ENCODE measurements around the gene PISD.
"Not testable (repeated sequence)": the region's sequence is repeated elsewhere in the genome, so short reads cannot be mapped to it uniquely, and the experiment has no call there.

The PISD gene

DNA sequence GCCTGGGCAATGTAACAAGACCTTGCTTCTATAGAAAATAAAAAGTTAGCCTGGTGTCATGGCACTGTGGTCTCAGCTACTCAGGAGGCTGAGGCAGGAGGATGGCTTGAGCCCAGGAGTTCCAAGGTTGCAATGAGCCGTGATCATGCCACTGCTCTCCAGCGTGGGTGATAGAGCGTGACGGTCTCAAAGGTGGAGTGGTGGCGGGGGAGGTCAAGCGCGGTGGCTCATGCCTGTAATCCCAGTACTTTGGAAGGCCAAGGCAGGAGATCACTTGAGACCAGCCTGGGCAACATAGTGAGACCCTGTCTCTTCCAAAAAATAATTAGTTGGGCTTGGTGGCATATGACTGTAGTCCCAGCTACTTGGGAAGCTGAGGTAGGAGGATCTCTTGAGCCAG is 16.7 kb upstream of the PISD start:
- no peaks in the 10 kb centered on the region for H3K27me3 ChIP-seq (ENCODE audit: control insufficient read depth, insufficient read depth, low read length)

DNA sequence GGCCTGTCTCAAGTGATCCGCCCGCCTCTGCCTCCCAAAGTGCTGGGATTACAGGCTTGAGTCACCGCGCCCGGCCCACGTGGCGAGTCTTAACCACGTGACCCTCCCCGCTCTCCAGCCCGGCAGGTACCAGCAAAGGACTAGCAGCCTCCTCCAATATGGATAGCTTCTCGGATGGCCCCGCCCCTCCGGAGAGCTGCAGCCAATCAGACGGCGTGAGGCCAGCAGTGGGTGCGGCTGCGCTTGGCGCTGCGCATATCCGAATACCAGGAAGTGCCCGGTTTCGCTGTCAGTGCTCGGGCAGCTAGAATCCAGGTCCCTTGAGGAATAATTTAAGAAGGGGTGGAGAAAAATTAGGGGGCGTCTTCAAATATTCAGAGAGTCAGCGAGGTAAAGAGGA is 14.7 kb upstream of the PISD start:
- no peaks in the 10 kb centered on the region for H3K36me3 ChIP-seq (ENCODE audit: control insufficient read depth, insufficient read depth, low read length)
- H3K27me3 ChIP-seq (ENCODE audit: control insufficient read depth, insufficient read depth, low read length): no peaks in the 10 kb centered on the region
- peak overlapping the region; percentile 77 for H3K4me3 ChIP-seq (ENCODE audit: low read length)
- peaks cover 11% of the 10 kb centered on the region for H3K4me1 ChIP-seq (ENCODE audit: control insufficient read depth, insufficient read depth, low read length)
- H3K9ac ChIP-seq (ENCODE audit: low read length): peak overlapping the region; percentile 56
- peak overlapping the region; percentile 64 for H3K27ac ChIP-seq (ENCODE audit: low read depth, low read length)

More for the DNA sequence above, 16.7 kb upstream of the PISD start:
- Histone ChIP-seq H3K4me1 (ENCODE audit: control insufficient read depth, insufficient read depth, low read length) (peaks cover 21% of the 10 kb centered on the region), H3K9ac (ENCODE audit: low read length) (no peak overlapping the region), H3K27ac (ENCODE audit: low read depth, low read length) (no peak overlapping the region), H3K36me3 (ENCODE audit: control insufficient read depth, insufficient read depth, low read length) (no peaks in the 10 kb centered on the region), H3K4me3 (ENCODE audit: low read length) (no peak overlapping the region)

DNA sequence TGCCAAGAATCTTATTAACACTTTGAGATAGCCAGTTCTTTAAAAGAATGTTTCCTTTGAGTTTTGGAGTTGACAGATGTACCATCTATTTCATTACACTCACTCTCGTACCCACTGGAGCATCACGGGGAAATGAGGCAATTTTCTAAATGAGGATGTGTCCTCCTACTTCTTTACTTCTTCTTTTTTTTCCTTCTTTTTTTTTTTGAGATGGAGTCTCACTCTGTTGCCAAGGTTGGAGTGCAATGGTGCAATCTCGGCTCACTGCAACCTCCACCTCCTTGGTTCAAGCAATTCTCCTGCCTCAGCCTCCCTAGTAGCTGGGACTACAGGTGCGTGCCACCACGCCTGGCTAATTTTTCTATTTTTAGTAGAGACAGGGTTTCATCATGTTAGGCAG is 12.2 kb upstream of the PISD start:
- H3K27me3 ChIP-seq (ENCODE audit: control insufficient read depth, insufficient read depth, low read length): not testable (repeated sequence)

DNA sequence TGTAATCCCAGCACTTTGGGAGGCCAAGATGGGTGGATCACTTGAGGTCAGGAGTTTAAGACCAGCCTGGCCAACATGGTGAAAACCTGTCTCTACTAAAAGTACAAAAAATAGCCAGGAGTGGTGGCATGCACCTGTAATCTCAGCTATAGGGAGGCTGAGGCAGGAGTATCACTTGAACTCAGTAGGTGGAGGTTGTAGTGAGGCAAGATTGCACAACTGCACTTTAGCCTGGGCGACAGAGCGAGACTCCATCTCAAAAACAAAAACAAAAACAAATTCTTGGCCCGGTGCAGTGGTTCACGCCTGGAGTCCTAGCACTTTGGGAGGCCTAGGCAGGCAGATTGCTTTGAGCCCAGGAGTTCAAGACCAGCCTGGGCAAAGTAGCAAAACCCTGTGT is 6.8 kb upstream of the PISD start:
- not testable (repeated sequence) for H3K27me3 ChIP-seq (ENCODE audit: control insufficient read depth, insufficient read depth, low read length); H3K4me1 ChIP-seq (ENCODE audit: control insufficient read depth, insufficient read depth, low read length); H3K36me3 ChIP-seq (ENCODE audit: control insufficient read depth, insufficient read depth, low read length); H3K27ac ChIP-seq (ENCODE audit: low read depth, low read length); H3K4me3 ChIP-seq (ENCODE audit: low read length); H3K9ac ChIP-seq (ENCODE audit: low read length)

More for the DNA sequence above, 12.2 kb upstream of the PISD start:
- H3K27ac ChIP-seq (ENCODE audit: low read depth, low read length); H3K36me3 ChIP-seq (ENCODE audit: control insufficient read depth, insufficient read depth, low read length); H3K4me1 ChIP-seq (ENCODE audit: control insufficient read depth, insufficient read depth, low read length); H3K4me3 ChIP-seq (ENCODE audit: low read length); H3K9ac ChIP-seq (ENCODE audit: low read length): not testable (repeated sequence)

DNA sequence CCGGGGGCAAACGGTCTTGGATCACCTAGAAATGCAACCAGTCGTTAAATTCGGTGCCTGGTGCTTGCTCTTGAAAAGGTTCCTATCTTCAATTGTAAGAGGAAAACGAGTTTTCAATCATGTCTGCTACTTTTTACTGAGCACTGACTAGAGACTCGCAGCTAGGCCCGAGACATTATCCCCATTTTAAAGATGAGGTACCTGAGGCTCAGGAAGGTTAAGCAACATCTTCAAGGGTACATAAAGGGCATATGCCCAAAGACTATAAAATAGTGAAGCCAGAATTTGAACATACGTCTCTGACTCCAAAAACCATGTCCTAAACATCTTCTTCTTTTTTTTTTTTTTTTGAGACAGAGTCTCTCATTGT is 638 bp upstream of the PISD start:
- no peaks in the 10 kb centered on the region for H3K36me3 ChIP-seq (ENCODE audit: control insufficient read depth, insufficient read depth, low read length)
- peaks cover 5% of the 10 kb centered on the region for H3K4me1 ChIP-seq (ENCODE audit: control insufficient read depth, insufficient read depth, low read length)
- H3K27me3 ChIP-seq (ENCODE audit: control insufficient read depth, insufficient read depth, low read length): no peaks in the 10 kb centered on the region
- peak overlapping the region; percentile 42 for H3K9ac ChIP-seq (ENCODE audit: low read length)
- peak overlapping the region; percentile 39 for H3K27ac ChIP-seq (ENCODE audit: low read depth, low read length)
- peak overlapping the region; percentile 82 for H3K4me3 ChIP-seq (ENCODE audit: low read length)

DNA sequence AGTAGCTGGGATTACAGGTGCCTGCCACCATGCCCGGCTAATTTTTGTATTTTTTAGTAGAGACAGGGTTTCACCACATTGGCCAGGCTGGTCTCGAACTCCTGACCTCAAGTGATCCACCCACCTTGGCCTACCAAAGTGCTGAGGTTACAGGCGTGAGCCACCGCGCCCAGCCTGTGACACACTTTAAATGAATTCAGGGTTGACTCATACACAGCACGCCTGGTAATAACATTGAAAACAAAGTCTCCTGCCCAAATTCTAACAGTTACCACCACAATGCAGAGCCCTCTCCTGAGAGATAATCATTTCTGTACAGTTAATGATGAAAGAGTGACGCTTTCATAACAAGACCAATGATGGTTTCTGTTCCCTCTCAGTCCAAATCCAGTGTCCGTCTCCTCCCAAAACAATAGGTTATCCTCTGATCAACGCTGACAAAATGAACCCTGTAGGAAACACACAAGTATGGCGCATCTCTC is 1.1 kb downstream of the PISD start:
- H3K4me3 ChIP-seq (ENCODE audit: low read length): peak overlapping the region; percentile 82
- H3K4me1 ChIP-seq (ENCODE audit: control insufficient read depth, insufficient read depth, low read length); H3K36me3 ChIP-seq (ENCODE audit: control insufficient read depth, insufficient read depth, low read length); H3K27ac ChIP-seq (ENCODE audit: low read depth, low read length); H3K9ac ChIP-seq (ENCODE audit: low read length); H3K27me3 ChIP-seq (ENCODE audit: control insufficient read depth, insufficient read depth, low read length): not testable (repeated sequence)

DNA sequence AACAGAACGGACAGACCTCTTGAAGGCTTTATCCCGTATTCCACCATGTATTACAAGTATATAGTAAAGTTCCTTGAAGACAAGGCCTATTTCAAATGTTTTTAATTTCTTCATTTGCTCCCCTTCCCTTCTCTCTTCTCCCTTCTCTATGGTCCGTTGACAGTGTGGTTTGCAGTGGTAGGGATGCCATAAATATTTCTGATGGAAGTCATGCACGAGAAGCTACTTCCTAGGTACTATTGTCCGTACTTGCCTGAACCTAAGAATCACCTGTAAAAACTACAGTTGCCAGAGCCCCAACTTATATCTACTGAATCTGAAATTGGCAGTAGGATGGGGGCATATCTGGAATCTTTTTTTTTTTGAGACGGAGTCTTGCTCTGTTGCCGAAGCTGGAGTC is 2.8 kb downstream of the PISD start:
- H3K4me3 ChIP-seq (ENCODE audit: low read length): no peak overlapping the region
- H3K36me3 ChIP-seq (ENCODE audit: control insufficient read depth, insufficient read depth, low read length): no peaks in the 10 kb centered on the region

DNA sequence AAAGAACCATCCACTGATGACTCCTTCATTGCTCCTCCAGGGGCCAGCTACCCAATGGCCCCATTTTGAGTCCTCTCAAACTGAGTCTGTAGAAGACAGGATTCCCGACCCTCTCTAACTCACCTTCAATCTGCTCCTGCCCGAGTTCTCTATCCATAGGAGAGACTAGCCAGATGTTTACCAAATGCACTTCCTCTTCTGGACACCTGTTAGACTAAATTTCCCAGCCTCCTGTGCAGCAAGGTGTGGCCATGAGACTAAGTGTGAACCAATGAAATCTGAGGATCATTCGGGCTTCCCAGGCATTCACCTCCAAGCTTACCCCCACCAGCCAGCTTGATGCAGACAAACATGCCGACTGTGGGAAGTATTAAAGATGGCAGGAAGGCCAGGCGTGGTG is 7.6 kb downstream of the PISD start:
- Histone ChIP-seq H3K4me1 (ENCODE audit: control insufficient read depth, insufficient read depth, low read length) (peaks cover 2% of the 10 kb centered on the region), H3K9ac (ENCODE audit: low read length) (no peak overlapping the region), H3K27ac (ENCODE audit: low read depth, low read length) (no peak overlapping the region), H3K4me3 (ENCODE audit: low read length) (no peak overlapping the region), H3K27me3 (ENCODE audit: control insufficient read depth, insufficient read depth, low read length) (no peaks in the 10 kb centered on the region), H3K36me3 (ENCODE audit: control insufficient read depth, insufficient read depth, low read length) (no peaks in the 10 kb centered on the region)

More for the DNA sequence above, 2.8 kb downstream of the PISD start:
- H3K9ac ChIP-seq (ENCODE audit: low read length): no peak overlapping the region
- H3K4me1 ChIP-seq (ENCODE audit: control insufficient read depth, insufficient read depth, low read length): peaks cover 5% of the 10 kb centered on the region
- no peaks in the 10 kb centered on the region for H3K27me3 ChIP-seq (ENCODE audit: control insufficient read depth, insufficient read depth, low read length)
- H3K27ac ChIP-seq (ENCODE audit: low read depth, low read length): no peak overlapping the region

DNA sequence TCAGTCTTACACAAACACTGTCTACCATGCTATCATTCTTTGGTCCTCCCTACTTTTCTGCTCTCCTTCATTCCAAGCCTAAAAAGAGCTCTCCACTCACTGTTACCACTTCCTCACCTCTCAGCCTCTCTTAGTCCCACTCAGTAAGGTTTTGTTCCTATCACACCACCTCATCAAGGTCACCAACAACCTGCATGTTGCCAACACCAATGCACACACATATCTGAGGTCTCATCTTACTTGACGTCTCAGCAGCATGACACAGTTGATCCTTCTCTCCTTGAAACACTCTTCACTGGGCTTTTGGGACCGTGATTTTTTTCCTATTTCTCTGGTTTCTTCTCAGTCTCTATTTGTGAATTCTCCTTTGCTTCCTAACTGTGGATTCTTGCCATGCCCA is 8.1 kb downstream of the PISD start:
- Histone ChIP-seq H3K4me3 (ENCODE audit: low read length) (no peak overlapping the region), H3K27ac (ENCODE audit: low read depth, low read length) (no peak overlapping the region), H3K9ac (ENCODE audit: low read length) (no peak overlapping the region), H3K27me3 (ENCODE audit: control insufficient read depth, insufficient read depth, low read length) (no peaks in the 10 kb centered on the region), H3K4me1 (ENCODE audit: control insufficient read depth, insufficient read depth, low read length) (peaks cover 2% of the 10 kb centered on the region), H3K36me3 (ENCODE audit: control insufficient read depth, insufficient read depth, low read length) (peaks cover 2% of the 10 kb centered on the region)

DNA sequence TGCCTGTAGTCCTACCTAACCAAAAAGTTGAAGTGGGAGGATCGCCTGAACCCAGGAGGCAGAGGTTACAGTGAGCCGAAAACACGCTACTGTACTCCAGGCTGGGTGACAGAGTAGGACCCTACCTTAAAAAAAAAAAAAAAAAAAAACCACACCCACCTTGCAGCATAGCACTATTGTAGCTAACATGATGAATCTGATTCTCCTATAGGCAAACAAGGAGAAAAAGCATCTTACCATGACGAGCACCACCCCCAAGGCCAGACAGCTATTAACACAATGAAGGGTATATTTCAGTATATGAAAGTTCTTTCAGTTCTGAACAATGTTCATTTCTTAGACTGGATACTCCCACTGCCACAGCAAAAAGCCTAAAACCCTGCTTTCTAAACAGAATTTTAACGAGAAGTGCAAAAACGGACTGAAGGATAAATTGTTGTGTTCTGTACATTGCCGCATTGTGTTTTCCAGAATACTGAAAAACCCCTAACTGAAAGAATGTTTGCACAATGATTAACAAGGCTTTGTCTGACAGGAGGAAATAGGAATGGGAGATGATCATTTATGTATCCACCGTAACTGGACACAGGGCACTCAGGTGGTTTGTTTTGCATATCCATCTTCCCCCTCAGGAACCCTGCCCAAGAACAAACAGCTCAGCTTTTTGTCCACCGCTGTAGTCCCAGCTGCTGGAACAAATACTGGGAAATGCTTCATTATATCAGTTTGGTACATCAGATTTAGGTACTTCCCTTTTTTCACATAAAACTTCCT is 8.9 kb downstream of the PISD start:
- no peak overlapping the region for H3K9ac ChIP-seq (ENCODE audit: low read length)
- no peak overlapping the region for H3K4me3 ChIP-seq (ENCODE audit: low read length)
- H3K4me1 ChIP-seq (ENCODE audit: control insufficient read depth, insufficient read depth, low read length): peaks cover 2% of the 10 kb centered on the region
- H3K27me3 ChIP-seq (ENCODE audit: control insufficient read depth, insufficient read depth, low read length): no peaks in the 10 kb centered on the region
- H3K27ac ChIP-seq (ENCODE audit: low read depth, low read length): no peak overlapping the region
- H3K36me3 ChIP-seq (ENCODE audit: control insufficient read depth, insufficient read depth, low read length): peaks cover 4% of the 10 kb centered on the region

DNA sequence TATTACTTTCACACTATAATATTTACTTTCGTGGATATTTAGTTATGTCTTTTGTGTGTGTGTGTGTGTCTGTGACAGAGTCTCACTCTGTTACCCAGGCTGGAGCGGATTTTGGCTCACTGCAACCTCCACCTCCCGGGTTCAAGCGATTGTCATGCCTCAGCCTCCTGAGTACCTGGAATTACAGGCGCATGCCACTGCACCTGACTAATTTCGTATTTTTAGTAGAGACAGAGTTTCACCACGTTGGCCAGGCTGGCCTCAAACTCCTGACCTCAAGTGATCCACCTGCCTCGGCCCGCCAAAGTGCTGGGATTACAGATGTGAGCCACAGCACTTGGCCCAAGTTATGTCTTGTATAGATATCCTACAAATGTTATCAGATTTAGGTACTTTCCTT is 9.9 kb downstream of the PISD start:
- H3K27ac ChIP-seq (ENCODE audit: low read depth, low read length): no peak overlapping the region
- H3K36me3 ChIP-seq (ENCODE audit: control insufficient read depth, insufficient read depth, low read length): peaks cover 4% of the 10 kb centered on the region
- H3K4me1 ChIP-seq (ENCODE audit: control insufficient read depth, insufficient read depth, low read length): peaks cover 2% of the 10 kb centered on the region

DNA sequence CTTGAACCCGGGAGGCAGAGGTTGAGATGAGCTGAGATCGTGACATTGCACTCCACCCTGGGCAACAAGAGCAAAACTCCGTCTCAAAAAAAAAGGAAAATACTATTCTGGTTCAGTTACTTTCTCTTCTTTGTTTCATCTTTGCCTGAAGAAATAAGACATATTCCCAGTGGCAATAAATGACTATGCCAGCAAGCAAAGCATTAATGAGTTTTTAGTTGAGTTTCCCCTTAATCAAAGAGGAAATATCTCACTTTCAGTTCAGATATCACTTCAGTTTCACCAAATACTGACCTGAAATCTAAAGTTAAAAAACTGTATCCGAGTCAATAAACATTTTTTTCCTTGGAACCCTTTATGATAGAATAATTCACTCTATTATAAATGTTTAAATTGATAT is 10.4 kb downstream of the PISD start:
- Histone ChIP-seq H3K27me3 (ENCODE audit: control insufficient read depth, insufficient read depth, low read length) (no peaks in the 10 kb centered on the region), H3K36me3 (ENCODE audit: control insufficient read depth, insufficient read depth, low read length) (peaks cover 4% of the 10 kb centered on the region), H3K9ac (ENCODE audit: low read length) (no peak overlapping the region), H3K27ac (ENCODE audit: low read depth, low read length) (no peak overlapping the region), H3K4me3 (ENCODE audit: low read length) (no peak overlapping the region), H3K4me1 (ENCODE audit: control insufficient read depth, insufficient read depth, low read length) (peaks cover 2% of the 10 kb centered on the region)

More for the DNA sequence above, 9.9 kb downstream of the PISD start:
- no peak overlapping the region for H3K4me3 ChIP-seq (ENCODE audit: low read length)
- no peaks in the 10 kb centered on the region for H3K27me3 ChIP-seq (ENCODE audit: control insufficient read depth, insufficient read depth, low read length)
- no peak overlapping the region for H3K9ac ChIP-seq (ENCODE audit: low read length)

DNA sequence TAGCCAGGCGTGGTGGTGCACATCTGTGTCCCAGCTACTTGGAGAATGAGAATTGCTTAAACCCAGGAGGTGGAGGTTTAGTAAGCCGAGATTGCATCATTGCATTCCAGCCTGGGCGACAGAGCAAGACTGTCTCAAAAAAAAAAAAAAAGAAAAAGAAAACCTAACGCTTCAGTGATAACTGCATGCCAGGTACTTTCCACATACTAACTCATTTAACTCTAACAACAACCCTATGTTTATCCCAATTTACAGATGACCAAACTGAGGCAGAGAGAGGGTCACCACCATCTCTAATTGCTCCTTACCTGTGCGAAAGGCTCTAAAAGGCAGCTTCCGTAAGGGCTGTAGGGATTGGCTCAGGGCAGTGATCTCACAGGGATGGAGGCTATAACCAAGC is 11.6 kb downstream of the PISD start:
- peaks cover 6% of the 10 kb centered on the region for H3K36me3 ChIP-seq (ENCODE audit: control insufficient read depth, insufficient read depth, low read length)
- no peak overlapping the region for H3K9ac ChIP-seq (ENCODE audit: low read length)
- H3K27ac ChIP-seq (ENCODE audit: low read depth, low read length): no peak overlapping the region
- H3K27me3 ChIP-seq (ENCODE audit: control insufficient read depth, insufficient read depth, low read length): no peaks in the 10 kb centered on the region
- no peak overlapping the region for H3K4me3 ChIP-seq (ENCODE audit: low read length)
- peaks cover 2% of the 10 kb centered on the region for H3K4me1 ChIP-seq (ENCODE audit: control insufficient read depth, insufficient read depth, low read length)
